ENCODE results near the gene DDR2.

Gene DDR2

GRCh38 chr1:162674034-162674608 is 41.9 kb downstream of the DDR2 start:
- DNase-seq, result no peak

- DNase-seq, result no peak
Observed at GRCh38 chr1:162676087-162676486, 43.8 kb downstream of the DDR2 start.

- no peak for DNase-seq
Observed at GRCh38 chr1:162676750-162677149, 44.5 kb downstream of the DDR2 start.

- no peak for DNase-seq
Observed at GRCh38 chr1:162677607-162678371, 45.5 kb downstream of the DDR2 start.

- DNase-seq, result no peak
Observed at GRCh38 chr1:162678439-162678838, 46.2 kb downstream of the DDR2 start.

GRCh38 chr1:162679298-162679697 is 47.0 kb downstream of the DDR2 start:
- no peak for DNase-seq

- peak in 1 of 2 experiments; percentile 20 for DNase-seq
Observed at GRCh38 chr1:162680419-162681121, 48.3 kb downstream of the DDR2 start.

- DNase-seq, result no peak
Observed at GRCh38 chr1:162681122-162681436, 48.8 kb downstream of the DDR2 start.

GRCh38 chr1:162682013-162682419 is 49.8 kb downstream of the DDR2 start:
- no peak for DNase-seq

GRCh38 chr1:162687870-162688269 is 55.6 kb downstream of the DDR2 start:
- no peak for DNase-seq

GRCh38 chr1:162688521-162688920 is 56.3 kb downstream of the DDR2 start:
- DNase-seq, result no peak

GRCh38 chr1:162688931-162689330 is 56.7 kb downstream of the DDR2 start:
- DNase-seq, result no peak

GRCh38 chr1:162689745-162690671 is 57.7 kb downstream of the DDR2 start:
- no peak for DNase-seq

- peak in 1 of 2 experiments; percentile 44 for DNase-seq
Observed at GRCh38 chr1:162690672-162691434, 58.6 kb downstream of the DDR2 start.

- DNase-seq, result no peak
Observed at GRCh38 chr1:162691999-162692575, 59.8 kb downstream of the DDR2 start.

GRCh38 chr1:162694911-162695310 is 62.6 kb downstream of the DDR2 start:
- DNase-seq, result no peak

- no peak for DNase-seq
Observed at GRCh38 chr1:162695687-162696086, 63.4 kb downstream of the DDR2 start.

GRCh38 chr1:162696286-162696862 is 64.1 kb downstream of the DDR2 start:
- DNase-seq, result peak in 1 of 2 experiments; percentile 24

- DNase-seq, result no peak
Observed at GRCh38 chr1:162697140-162697895, 65.1 kb downstream of the DDR2 start.

GRCh38 chr1:162699366-162699765 is 67.1 kb downstream of the DDR2 start:
- no peak for DNase-seq

GRCh38 chr1:162700131-162700530 is 67.9 kb downstream of the DDR2 start:
- no peak for DNase-seq

All from SW 1271 (cell line).